A549 (cell line): Measurements from ENCODE around the gene FBXO3. TPM values are rescaled to one million over a fixed set of nuclear protein-coding genes. Genes with fewer than 3 reads are reported as not detected.
A peak's percentile ranks its signal among the peaks of the same experiment; 100 is the strongest.

Experiments
- ATAC-seq, 2 experiments: fragments of 200-7000 bp in 1 of 2; fragments of >200 bp in 1 of 2; cut with Nextera tagmentation in 1 of 2; cut with Tn5 transposase in 1 of 2; 3 replicates each; pipeline versions ENCODE4 v1.8.0 to v1.9.1; 2018 to 2020; ENCODE audit warnings: mild to moderate bottlenecking in 1 of 2, moderate library complexity in 1 of 2
- CTCF ChIA-PET: fragments of 300-600 bp; sonication (Branson Sonifier 250); formaldehyde crosslinking; extraction: SDS; loops from one replicate; lab custom pipeline; 2021; ENCODE audit warnings: antibody characterized with exemption, inconsistent platforms; lab: Yijun Ruan, JAX
- POLR2A ChIA-PET: fragments of 350-600 bp; formaldehyde crosslinking; extraction: SDS; loops from one replicate; lab custom pipeline; 2021; ENCODE audit warnings: antibody characterized with exemption, inconsistent platforms; lab: Yijun Ruan, JAX
- DNase-seq, 2 experiments: peaks; one replicate each; pipeline versions ENCODE4 v3.0.0 to v3.0.0-alpha.2; 2011 to 2016; ENCODE audit warnings: low read depth in 1 of 2, low spot score in 1 of 2
- FAIRE-seq: peaks from 2 replicates; lab custom pipeline; 2011; peaks lifted over from hg19 to GRCh38; lab: Jason Lieb, UNC
- H3K27ac ChIP-seq, 2 experiments: fragments of >200 bp; sonication (Bioruptor Twin); formaldehyde crosslinking; 3 replicates each; pipeline ENCODE4 v1.5.1; 2016 to 2017
- H3K4me1 ChIP-seq: fragments of >200 bp; sonication (Bioruptor Twin); formaldehyde crosslinking; 3 replicates; pipeline ENCODE4 v1.6.1; 2016
- H3K4me2 ChIP-seq: fragments of >200 bp; sonication (Bioruptor Twin); formaldehyde crosslinking; 3 replicates; pipeline ENCODE4 v1.6.1; 2016
- H3K4me3 ChIP-seq: fragments of >200 bp; sonication (Bioruptor Twin); formaldehyde crosslinking; 3 replicates; pipeline ENCODE4 v1.5.1; 2016
- H3K9me3 ChIP-seq: fragments of >200 bp; sonication (Bioruptor Twin); formaldehyde crosslinking; 3 replicates; pipeline ENCODE4 v1.6.1; 2016
- CHD2 ChIP-seq: fragments of 150-350 bp; IDR thresholded peaks from 2 replicates; pipeline ENCODE4 v1.6.1; 2014; ENCODE audit warnings: low read length; ENCODE audit not compliant: partially characterized antibody
- CHD4 ChIP-seq: fragments of 200-600 bp; sonication (generic); IDR thresholded peaks from 2 replicates; pipeline ENCODE4 v1.6.1; 2016; ENCODE audit warnings: antibody characterized with exemption, mild to moderate bottlenecking, borderline replicate concordance
- ELK1 ChIP-seq: fragments of 150-350 bp; IDR thresholded peaks from 2 replicates; pipeline ENCODE4 v1.6.1; 2014; ENCODE audit warnings: low read depth, mild to moderate bottlenecking, low read length
- FOSB ChIP-seq: fragments of 250-450 bp; sonication (Bioruptor Pico); IDR thresholded peaks from 2 replicates; pipeline ENCODE4 v1.5.0; 2020; ENCODE audit warnings: mild to moderate bottlenecking, moderate library complexity
- FOSL2 ChIP-seq, 2 experiments: fragments of 450-650 bp in 1 of 2; fragments of >200 bp in 1 of 2; sonication (Bioruptor Twin) in 1 of 2; formaldehyde crosslinking; IDR thresholded peaks; 2 replicates each; pipeline versions ENCODE4 v1.5.0 to v1.6.1; 2016 to 2020; ENCODE audit warnings: mild to moderate bottlenecking in 1 of 2, moderate library complexity in 1 of 2
- HMGXB4 ChIP-seq: fragments of 250-450 bp; sonication (Bioruptor Pico); IDR thresholded peaks from 2 replicates; pipeline ENCODE4 v1.5.0; 2021; ENCODE audit warnings: mild to moderate bottlenecking, moderate library complexity, borderline replicate concordance
- HOXA7 ChIP-seq: fragments of 250-450 bp; sonication (Bioruptor Pico); IDR thresholded peaks from 2 replicates; pipeline ENCODE4 v1.5.0; 2020; ENCODE audit warnings: mild to moderate bottlenecking, moderate library complexity
- JUN ChIP-seq, 2 experiments: fragments of >200 bp; sonication (Bioruptor Twin); formaldehyde crosslinking; IDR thresholded peaks; 2 replicates in 1 of 2; 3 replicates in 1 of 2; pipeline ENCODE4 v1.6.1; 2016 to 2017
- JUNB ChIP-seq: fragments of >200 bp; sonication (Bioruptor Twin); formaldehyde crosslinking; IDR thresholded peaks from 2 replicates; pipeline ENCODE4 v1.6.1; 2016
- MAFK ChIP-seq: fragments of 450-650 bp; IDR thresholded peaks from 2 replicates; pipeline ENCODE4 v1.6.1; 2014; ENCODE audit not compliant: partially characterized antibody
- PBX3 ChIP-seq: IDR thresholded peaks from 2 replicates; pipeline ENCODE4 v1.6.1; 2012
- PHF8 ChIP-seq: fragments of 200-600 bp; sonication (generic); IDR thresholded peaks from 2 replicates; pipeline ENCODE4 v1.6.1; 2016; ENCODE audit warnings: low read depth, mild to moderate bottlenecking, antibody characterized with exemption, moderate library complexity, borderline replicate concordance
- POLR2A ChIP-seq: IDR thresholded peaks from 2 replicates; pipeline ENCODE4 v1.6.1; 2012; ENCODE audit warnings: mild to moderate bottlenecking, low read length
- POLR2AphosphoS2 ChIP-seq: conservative IDR thresholded peaks from 2 replicates; pipeline ENCODE4 v1.6.1; 2012; ENCODE audit warnings: low read length, improper control_type of control experiment, inconsistent platforms
- RFX5 ChIP-seq: fragments of 450-650 bp; IDR thresholded peaks from 2 replicates; pipeline ENCODE4 v1.7.1; 2014; ENCODE audit warnings: antibody characterized with exemption, mild to moderate bottlenecking, moderate library complexity
- SMC3 ChIP-seq: fragments of >200 bp; sonication (Bioruptor Twin); formaldehyde crosslinking; IDR thresholded peaks from 3 replicates; pipeline ENCODE4 v1.6.1; 2018; ENCODE audit warnings: inconsistent platforms
- ZC3H11A ChIP-seq: fragments of 450-650 bp; IDR thresholded peaks from 2 replicates; pipeline ENCODE4 v1.6.1; 2014; ENCODE audit warnings: antibody characterized with exemption, mild to moderate bottlenecking
- ZFP36 ChIP-seq: fragments of 450-650 bp; IDR thresholded peaks from 2 replicates; pipeline ENCODE4 v1.6.1; 2014; ENCODE audit warnings: borderline replicate concordance; ENCODE audit not compliant: partially characterized antibody
- WGBS: methylation state at CpG from one replicate; pipeline ENCODE4 v1.1.6; 2017; ENCODE audit errors: missing lambda C conversion rate; 5-methylcytosine and 5-hydroxymethylcytosine counted together
- polyA plus RNA-seq, 4 experiments: library from polyadenylated mRNA; depleted of rRNA in 3 of 4; stranded (reverse); fragments of >200 nt; fragmentation: RNase III in 1 of 4; extraction: RNeasy Plus Mini Kit Qiagen cat#74134 plus additional on column Dnase treatment in 1 of 4; gene quantifications; 2 replicates in 3 of 4; 3 replicates in 1 of 4; pipeline ENCODE4 v1.2.3, GENCODE V29; 2011 to 2017
- TF ChIP-seq, protein P1 (sequence below): fragments of >200 bp; sonication (Bioruptor Twin); formaldehyde crosslinking; IDR thresholded peaks from 2 replicates; pipeline ENCODE4 v1.6.1; 2016

The FBXO3 gene
- polyA plus RNA-seq, 2 of the 4 experiments (the other 2 are of a cell fraction): 22.5 to 42.6 TPM

- TF ChIP-seq MAFK (peak; percentile 59), CHD4 (no peak)
- TF ChIP-seq, all 56 proteins: peak for 1
- CTCF ChIA-PET: interaction anchor here (0.6 to 2.5 kb wide), 5 partner anchors 8 to 274 kb away, joined by 3 to 9 read pairs (median 3); no protein-coding TSS in a partner anchor
- Histone ChIP-seq H3K4me1 (peaks cover 21% of the 10 kb centered on the region), H3K9me3 (no peaks in the 10 kb centered on the region), H3K27ac (no peak overlapping the region), H3K4me2 (no peak overlapping the region), H3K4me3 (no peak overlapping the region)
- FAIRE-seq (no peak), ATAC-seq (no peak), DNase-seq (no peak)
- WGBS: 78% methylated on average over 9 of the region's 9 CpGs
- POLR2A ChIA-PET: no interaction called here
These were observed 3.6 kb upstream of the FBXO3 start for GRCh38 chr11:33777906-33778305.

GRCh38 chr11:33775832-33776470 lies 1.6 kb upstream of the FBXO3 start:
- ChIA-PET CTCF (interaction anchor here (1.0 to 2.3 kb wide), 6 partner anchors 31 to 195 kb away, joined by 3 to 6 read pairs (median 4); no protein-coding TSS in a partner anchor), POLR2A (no interaction called here)
- WGBS: 8% methylated on average over 1 of the region's 1 CpG
- Histone ChIP-seq H3K27ac (no peak overlapping the region), H3K4me2 (peak overlapping the region; percentile 82), H3K4me3 (no peak overlapping the region), H3K9me3 (no peaks in the 10 kb centered on the region), H3K4me1 (peaks cover 33% of the 10 kb centered on the region)
- FAIRE-seq (no peak), DNase-seq (no peak), ATAC-seq (no peak)
- TF ChIP-seq HOXA7 (CRISPR knock-in tag) (no peak), ZFP36 (no peak), FOSB (CRISPR knock-in tag) (no peak), MAFK (no peak), ELK1 (no peak), PBX3 (no peak), CHD4 (no peak), POLR2A (no peak), PHF8 (no peak), JUN (IDR thresholded peaks at IDR 0.05) (no peak), JUNB (no peak), FOSL2 (IDR thresholded peaks at IDR 0.05) (no peak), FOSL2 (CRISPR knock-in tag; IDR thresholded peaks at IDR 0.05) (no peak), HMGXB4 (no peak), ZC3H11A (no peak), SMC3 (no peak), POLR2AphosphoS2 (no peak)
- TF ChIP-seq, protein P1, sequence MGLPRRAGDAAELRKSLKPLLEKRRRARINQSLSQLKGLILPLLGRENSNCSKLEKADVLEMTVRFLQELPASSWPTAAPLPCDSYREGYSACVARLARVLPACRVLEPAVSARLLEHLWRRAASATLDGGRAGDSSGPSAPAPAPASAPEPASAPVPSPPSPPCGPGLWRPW: no peak
- TF ChIP-seq, all 56 proteins: peak for 0

DNA sequence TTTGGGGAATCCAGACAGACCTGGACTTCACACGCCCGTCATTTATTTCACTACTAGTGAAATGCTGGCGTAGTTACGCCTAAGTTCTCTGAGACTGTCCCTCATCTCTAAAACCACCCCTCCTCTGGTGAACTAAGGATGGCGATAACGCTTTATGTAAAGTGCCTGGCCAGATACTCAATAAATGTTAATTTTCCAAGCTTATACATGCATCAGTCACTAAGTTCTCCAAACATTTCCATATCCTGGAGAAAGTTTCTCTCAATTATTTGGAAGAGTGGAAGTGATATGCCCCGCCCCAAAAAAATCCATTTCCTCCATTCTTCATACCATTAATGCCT lies 1.1 kb upstream of the FBXO3 start:
- 93% methylated on average over 7 of the region's 7 CpGs for WGBS
- TF ChIP-seq RFX5: no peak
- TF ChIP-seq CHD2: no peak
- ATAC-seq (no peak), DNase-seq (no peak), FAIRE-seq (no peak)
- Histone ChIP-seq H3K27ac (no peak overlapping the region), H3K4me1 (peaks cover 33% of the 10 kb centered on the region), H3K9me3 (no peaks in the 10 kb centered on the region), H3K4me3 (no peak overlapping the region), H3K4me2 (peak overlapping the region; percentile 82)
- CTCF ChIA-PET: interaction anchor here (1.7 to 4.4 kb wide), 4 partner anchors 31 to 35 kb away, joined by 5 to 19 read pairs (median 6); no protein-coding TSS in a partner anchor
- POLR2A ChIA-PET: no interaction called here
